GM08714 (cell line): Measurements from ENCODE around the gene MACROH2A2.
"Not testable (repeated sequence)": the region's sequence is repeated elsewhere in the genome, so short reads cannot be mapped to it uniquely, and the experiment has no call there.

Source experiments
- H3K4me3 ChIP-seq: fragments of 200-500 bp; sonication (Bioruptor generic); 2 replicates; pipeline ENCODE4 v1.5.1; 2014; ENCODE audit warnings: mild to moderate bottlenecking, low read length, inconsistent platforms
- ZNF274 ChIP-seq: IDR thresholded peaks from 2 replicates; pipeline ENCODE4 v1.6.1; 2012; ENCODE audit warnings: mild to moderate bottlenecking, low read depth, low read length

The MACROH2A2 gene

GRCh38 chr10:70139997-70140250 is 87.3 kb downstream of the MACROH2A2 start:
- no peak for TF ChIP-seq ZNF274
- H3K4me3 ChIP-seq: no peak overlapping the region

GRCh38 chr10:70140297-70140696 is 87.7 kb downstream of the MACROH2A2 start:
- H3K4me3 ChIP-seq: no peak overlapping the region
- TF ChIP-seq ZNF274: no peak

GRCh38 chr10:70142555-70142954 is 89.9 kb downstream of the MACROH2A2 start:
- no peak overlapping the region for H3K4me3 ChIP-seq
- no peak for TF ChIP-seq ZNF274

- H3K4me3 ChIP-seq: peak overlapping the region; percentile 72; the same call in 1 of the 2 replicates
- TF ChIP-seq ZNF274: no peak
Measured at GRCh38 chr10:70144372-70145110, 91.9 kb downstream of the MACROH2A2 start.

- no peak for TF ChIP-seq ZNF274
- peak overlapping the region; percentile 72; the same call in 1 of the 2 replicates for H3K4me3 ChIP-seq
Measured at GRCh38 chr10:70145166-70145665, 92.6 kb downstream of the MACROH2A2 start.

- H3K4me3 ChIP-seq: peak overlapping the region; percentile 72; the same call in 1 of the 2 replicates
- no peak for TF ChIP-seq ZNF274
Measured at GRCh38 chr10:70145666-70146488, 93.2 kb downstream of the MACROH2A2 start.

GRCh38 chr10:70146489-70147258 is 94.0 kb downstream of the MACROH2A2 start, which contains the start of gene TYSND1:
Gene TYSND1 (minus strand): TSS chr10:70146700. CDS start chr10:70146586, 114 bp downstream.
- peak within 1 kb of the TSS; percentile 72; the same call in 1 of the 2 replicates for H3K4me3 ChIP-seq
- TF ChIP-seq ZNF274: no peak

- TF ChIP-seq ZNF274: no peak
- H3K4me3 ChIP-seq: no peak overlapping the region
Measured at GRCh38 chr10:70147259-70147625, 94.6 kb downstream of the MACROH2A2 start.

GRCh38 chr10:70148516-70148915 is 95.9 kb downstream of the MACROH2A2 start:
- no peak overlapping the region for H3K4me3 ChIP-seq
- no peak for TF ChIP-seq ZNF274

- no peak overlapping the region for H3K4me3 ChIP-seq
- no peak for TF ChIP-seq ZNF274
Measured at GRCh38 chr10:70155255-70155838, 102.7 kb downstream of the MACROH2A2 start.

GRCh38 chr10:70158113-70158512 is 105.5 kb downstream of the MACROH2A2 start:
- H3K4me3 ChIP-seq: no peak overlapping the region
- TF ChIP-seq ZNF274: no peak

GRCh38 chr10:70159366-70159765 is 106.7 kb downstream of the MACROH2A2 start:
- H3K4me3 ChIP-seq: not testable (repeated sequence)

GRCh38 chr10:70160798-70161197 is 108.2 kb downstream of the MACROH2A2 start:
- TF ChIP-seq ZNF274: no peak
- H3K4me3 ChIP-seq: no peak overlapping the region
